GM19395 (cell line): ENCODE results near the gene DNALI1.
"Not testable (repeated sequence)": the region's sequence is repeated elsewhere in the genome, so short reads cannot be mapped to it uniquely, and the experiment has no call there.

Source experiments
- ATAC-seq: cut with Tn5 transposase; IDR thresholded peaks from one replicate; pipeline ENCODE4 v1.9.1; 2021; ENCODE audit warnings: mild to moderate bottlenecking, moderate library complexity; ENCODE audit not compliant: unreplicated experiment

Gene DNALI1

DNA sequence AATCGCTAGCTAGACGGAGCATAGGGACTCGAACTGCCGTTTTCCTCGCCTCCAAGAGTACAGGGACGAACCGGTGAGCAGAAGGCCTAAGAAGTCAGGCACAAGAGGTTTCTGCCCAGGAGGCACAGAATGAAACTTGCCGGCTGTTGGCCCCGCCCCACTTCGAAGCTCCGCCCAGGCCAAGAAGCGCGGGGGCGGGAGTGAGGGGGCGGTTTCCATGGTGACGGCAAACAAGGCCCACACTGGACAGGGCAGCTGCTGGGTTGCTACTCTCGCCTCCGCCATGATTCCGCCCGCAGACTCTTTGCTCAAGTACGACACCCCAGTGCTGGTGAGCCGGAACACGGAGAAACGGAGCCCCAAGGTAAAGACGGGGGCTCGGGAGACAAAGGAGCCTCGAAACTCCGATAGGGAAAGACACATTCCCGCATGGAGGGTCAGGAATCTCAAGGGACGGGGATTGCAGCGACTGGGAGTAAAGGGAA lies at the start of gene DNALI1:
Gene DNALI1, plus strand, starts transcription at position 229 of the 485 bp plus-strand sequence. Its CDS starts 55 bp downstream, at position 284.
- no peak for ATAC-seq

DNA sequence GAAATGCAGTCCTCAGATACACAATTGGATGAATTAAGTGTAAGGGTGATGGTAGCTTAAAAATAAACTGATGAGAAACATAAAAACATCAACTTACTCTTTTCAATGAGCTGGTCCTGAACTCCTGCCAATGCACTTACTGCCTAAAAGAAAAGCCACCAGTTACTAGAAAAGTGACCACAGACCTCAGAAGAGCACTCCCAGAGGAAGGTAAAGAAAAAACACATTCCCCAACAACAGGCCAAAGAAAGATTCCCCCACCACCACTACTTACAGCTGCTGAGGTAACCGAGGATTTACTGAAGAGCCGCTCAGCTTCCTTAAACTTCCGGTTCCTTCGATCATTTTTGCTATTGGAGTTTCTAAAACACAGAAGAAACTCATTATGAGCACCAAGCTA lies 47.6 kb upstream of the DNALI1 start:
- no peak for ATAC-seq

GRCh38 chr1:37513795-37514349 lies 42.9 kb upstream of the DNALI1 start:
- peak; percentile 37 for ATAC-seq

DNA sequence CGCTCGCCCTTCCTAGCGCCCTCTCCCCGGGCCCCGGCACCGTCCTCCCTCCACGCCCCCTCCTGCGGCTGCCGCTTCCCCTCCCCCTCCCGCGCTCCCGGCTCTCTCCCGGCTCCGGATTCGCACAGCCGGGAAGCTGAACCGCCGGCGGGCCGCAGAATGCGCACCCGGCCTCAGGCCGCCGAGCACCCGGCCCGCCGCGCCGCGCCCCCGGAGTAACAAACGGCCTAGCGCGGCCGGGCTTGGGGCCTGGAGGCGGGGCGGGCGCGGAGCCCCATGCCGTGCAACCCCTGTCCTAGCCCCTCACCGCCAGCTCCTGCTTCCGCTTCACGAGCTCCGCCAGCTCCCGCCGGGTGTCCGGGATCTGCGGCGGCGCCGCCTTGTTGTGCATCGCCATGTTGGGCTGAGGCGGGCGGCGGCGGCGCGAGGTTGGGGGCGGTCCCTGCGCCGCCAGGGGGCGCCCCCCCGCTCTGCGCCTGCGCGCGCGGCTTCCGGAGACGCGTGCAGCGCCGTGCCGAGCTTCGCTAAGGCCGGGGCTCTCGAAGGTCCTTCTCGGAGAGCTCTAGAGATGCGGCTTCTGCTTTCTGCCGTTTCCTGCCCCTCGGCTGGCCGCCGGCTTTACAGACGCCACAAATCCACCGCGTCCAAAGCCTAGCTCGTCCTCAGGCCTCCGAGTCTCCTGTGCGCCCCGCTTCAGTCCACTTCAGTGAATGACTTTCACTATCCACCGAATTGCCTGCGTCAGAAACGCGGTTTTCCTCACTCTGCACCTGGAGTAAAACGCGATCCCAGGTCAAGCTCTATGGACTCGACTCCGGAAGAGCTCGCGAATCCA lies 42.2 kb upstream of the DNALI1 start, which contains the start of gene MEAF6:
Gene MEAF6, minus strand, starts transcription at position 417 of the 835 bp plus-strand sequence. Its CDS starts 20 bp downstream, at position 397.
- ATAC-seq = peak; percentile 82

GRCh38 chr1:37515185-37516034 lies 41.3 kb upstream of the DNALI1 start:
- no peak for ATAC-seq

GRCh38 chr1:37517569-37517968 lies 39.2 kb upstream of the DNALI1 start:
- ATAC-seq = no peak

- ATAC-seq = not testable (repeated sequence)
Observed at GRCh38 chr1:37518241-37518640, 38.5 kb upstream of the DNALI1 start.

GRCh38 chr1:37518929-37519328 lies 37.8 kb upstream of the DNALI1 start:
- not testable (repeated sequence) for ATAC-seq

DNA sequence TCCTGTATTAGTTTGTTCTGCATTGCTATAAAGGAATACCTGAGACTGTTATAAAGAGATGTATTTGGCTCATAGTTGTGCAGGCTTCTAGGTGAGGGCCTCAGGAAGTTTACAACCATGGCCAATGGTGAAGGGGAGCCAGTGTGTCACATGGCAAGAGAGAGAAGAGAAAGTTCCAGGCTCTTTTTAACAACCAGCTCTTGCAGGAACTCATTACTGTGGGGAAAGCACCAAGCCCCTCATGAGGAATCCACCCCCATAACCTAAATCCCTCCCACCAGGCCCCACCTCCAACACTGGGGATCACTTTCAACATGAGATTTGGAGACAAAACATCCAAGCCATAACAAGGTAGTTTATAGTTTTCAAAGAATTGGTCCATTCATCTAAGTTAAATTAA lies 37.1 kb upstream of the DNALI1 start:
- ATAC-seq = no peak

- not testable (repeated sequence) for ATAC-seq
Observed at GRCh38 chr1:37529888-37530287, 26.9 kb upstream of the DNALI1 start.

- ATAC-seq = not testable (repeated sequence)
Observed at GRCh38 chr1:37532418-37533156, 24.2 kb upstream of the DNALI1 start.

DNA sequence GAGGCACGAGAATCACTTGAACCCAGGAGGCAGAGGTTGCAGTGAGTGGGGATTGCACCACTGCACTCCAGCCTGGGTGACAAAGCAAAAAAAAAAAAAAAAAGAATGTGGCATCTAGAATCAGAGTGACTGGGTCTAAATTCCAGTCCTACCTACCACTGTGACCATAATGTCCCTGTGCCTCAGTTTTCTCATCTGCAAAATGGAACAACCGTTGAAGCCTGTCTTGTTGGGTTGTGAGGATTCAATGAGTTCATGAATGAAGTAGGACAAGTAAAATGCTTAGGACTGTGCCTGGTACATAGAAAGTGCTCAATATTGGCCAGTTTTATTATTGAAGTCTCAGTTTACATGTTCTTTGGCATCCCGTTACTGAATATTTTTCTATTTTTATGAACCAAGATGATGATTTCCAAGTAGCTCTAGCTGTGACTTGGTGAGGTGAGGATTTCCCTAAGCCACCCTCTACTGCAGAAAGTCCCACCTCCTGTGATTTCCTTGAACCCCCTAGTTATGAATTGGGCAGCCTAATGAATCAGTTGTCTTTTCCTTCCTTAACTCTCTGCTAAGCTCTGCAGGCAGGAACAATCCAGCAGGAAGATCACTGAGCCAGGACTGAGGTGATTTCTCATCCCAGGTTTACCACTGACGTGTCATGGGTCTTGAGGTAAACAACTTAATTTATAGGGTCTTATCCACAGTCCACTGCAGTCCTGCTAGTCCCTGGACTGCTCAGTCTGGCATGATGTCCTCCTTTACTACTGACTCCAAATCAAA lies 23.2 kb upstream of the DNALI1 start:
- no peak for ATAC-seq

DNA sequence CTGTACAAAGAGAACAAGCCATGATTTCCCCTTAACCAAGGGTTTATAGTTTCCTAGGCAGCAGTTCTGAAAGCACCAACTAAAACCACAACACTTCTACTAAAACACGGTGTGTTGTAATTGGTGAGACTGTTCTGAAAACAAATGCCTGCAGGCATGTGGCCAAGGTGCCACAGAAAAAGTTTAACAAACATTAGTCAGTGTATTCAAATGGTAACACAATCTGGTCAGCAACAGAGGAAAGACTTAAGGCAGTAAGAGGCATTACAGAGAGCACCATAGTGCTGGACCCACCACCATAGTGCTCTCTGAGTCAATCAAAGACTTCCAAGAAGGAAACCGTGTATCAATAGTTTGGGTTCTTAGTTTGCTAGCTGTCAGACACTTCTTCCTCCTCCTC lies 19.4 kb upstream of the DNALI1 start:
- no peak for ATAC-seq

GRCh38 chr1:37539154-37539553 lies 17.6 kb upstream of the DNALI1 start:
- not testable (repeated sequence) for ATAC-seq

GRCh38 chr1:37540036-37540785 lies 16.5 kb upstream of the DNALI1 start:
- ATAC-seq = no peak

- ATAC-seq = no peak
Observed at GRCh38 chr1:37544530-37544929, 12.2 kb upstream of the DNALI1 start.

- no peak for ATAC-seq
Observed at GRCh38 chr1:37545019-37545418, 11.7 kb upstream of the DNALI1 start.

DNA sequence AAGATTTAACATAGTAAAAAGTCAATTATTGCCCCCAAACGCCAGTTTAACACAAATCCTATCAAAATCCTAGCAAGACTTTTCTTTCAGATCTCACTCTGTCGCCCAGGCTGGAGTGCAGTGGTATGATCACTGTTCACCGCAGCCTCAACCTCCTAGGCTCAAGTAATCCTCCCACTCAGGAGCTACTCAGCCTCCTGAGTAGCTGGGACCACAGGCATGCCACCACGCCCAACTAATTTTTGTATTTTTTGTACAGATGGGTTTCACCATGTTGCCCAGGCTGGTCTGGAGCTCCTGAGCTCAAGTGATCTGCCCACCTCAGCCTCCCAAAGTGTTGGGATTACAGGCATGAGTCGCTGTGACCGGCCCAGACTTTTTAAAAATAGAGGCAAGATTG lies 7.4 kb upstream of the DNALI1 start:
- ATAC-seq = no peak

- peak; percentile 25 for ATAC-seq
Observed at GRCh38 chr1:37553598-37553926, 3.2 kb upstream of the DNALI1 start.
